SK-N-SH (cell line): ENCODE measurements around the gene PRRT2.

Experiments
- FOSL2 ChIP-seq: IDR thresholded peaks from 2 replicates; pipeline ENCODE4 v1.4.0; 2012; ENCODE audit warnings: low read depth, mild to moderate bottlenecking, moderate library complexity, borderline replicate concordance
- POLR2AphosphoS5 ChIP-seq: IDR thresholded peaks from 2 replicates; pipeline ENCODE4 v1.6.1; 2012; ENCODE audit warnings: low read depth, low read length
- RXRA ChIP-seq: IDR thresholded peaks from 2 replicates; pipeline ENCODE4 v1.4.0; 2012; ENCODE audit warnings: low read depth, mild to moderate bottlenecking, borderline replicate concordance
- SIN3A ChIP-seq: IDR thresholded peaks from 2 replicates; pipeline ENCODE4 v1.6.1; 2012; ENCODE audit warnings: low read depth, mild to moderate bottlenecking, low read length, moderate library complexity, borderline replicate concordance
- TAF1 ChIP-seq: IDR thresholded peaks from 2 replicates; pipeline ENCODE4 v1.6.1; 2012; ENCODE audit warnings: low read depth, mild to moderate bottlenecking, low read length, moderate library complexity, borderline replicate concordance
- TCF12 ChIP-seq: IDR thresholded peaks from 2 replicates; pipeline ENCODE4 v1.4.0; 2012
- TF ChIP-seq, protein P1 (sequence below): fragments of 200-600 bp; sonication (generic); IDR thresholded peaks from 2 replicates; pipeline ENCODE4 v1.6.1; 2017; ENCODE audit warnings: antibody characterized with exemption, mild to moderate bottlenecking, moderate library complexity
- TF ChIP-seq, protein P2 (sequence below): IDR thresholded peaks from 2 replicates; pipeline ENCODE4 v1.4.0; 2012; ENCODE audit warnings: low read depth, borderline replicate concordance
- TF ChIP-seq, protein P3 (sequence below): IDR thresholded peaks from 2 replicates; pipeline ENCODE4 v1.4.0; 2012; ENCODE audit warnings: low read depth

DNA sequence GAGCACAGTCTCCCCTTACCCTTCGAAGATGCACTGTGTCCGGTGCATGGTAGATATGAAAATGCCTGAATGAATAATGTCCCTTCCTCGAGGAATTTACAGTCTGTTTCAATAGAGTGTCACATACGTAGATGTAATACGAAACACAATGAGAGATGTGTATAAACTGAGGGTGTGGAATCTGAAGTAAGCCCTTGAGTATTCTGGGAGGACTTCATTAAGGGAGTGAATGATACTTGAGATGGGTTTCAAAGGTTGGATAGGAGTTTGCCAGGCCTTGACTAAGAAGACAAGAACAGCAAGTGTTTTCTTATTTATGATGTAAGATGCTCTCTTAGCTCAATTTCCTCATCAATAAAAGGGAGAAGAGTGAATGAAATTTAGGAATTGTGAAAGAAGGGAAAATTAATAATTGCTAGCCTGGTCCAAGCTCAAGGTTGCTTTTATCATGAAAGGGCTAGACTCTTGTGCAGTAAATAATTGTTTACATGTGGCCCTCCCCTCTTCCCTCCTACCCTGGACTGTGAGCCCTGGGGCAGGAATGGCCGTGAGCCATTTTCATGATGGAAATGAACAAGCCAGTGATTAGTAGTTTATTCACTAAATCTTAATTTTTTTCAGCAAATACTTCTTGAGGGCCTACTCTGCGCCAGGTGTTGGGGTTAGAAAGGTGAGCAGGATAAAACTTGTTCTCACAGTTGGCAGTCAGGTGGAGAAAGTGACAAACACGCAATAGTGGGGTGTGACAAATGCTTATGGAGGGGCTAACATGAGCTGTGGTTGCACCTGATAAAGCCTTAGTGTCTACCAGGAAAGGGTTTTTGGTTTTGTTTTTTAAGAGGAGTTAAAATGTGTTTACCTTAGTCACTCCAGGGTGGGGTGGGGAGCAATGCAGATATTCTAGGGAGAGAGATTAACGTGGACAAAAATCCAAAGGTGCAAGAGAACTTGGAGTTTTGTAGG is 19.9 kb upstream of the PRRT2 start:
- no peak for TF ChIP-seq TAF1
- TF ChIP-seq, protein P1, sequence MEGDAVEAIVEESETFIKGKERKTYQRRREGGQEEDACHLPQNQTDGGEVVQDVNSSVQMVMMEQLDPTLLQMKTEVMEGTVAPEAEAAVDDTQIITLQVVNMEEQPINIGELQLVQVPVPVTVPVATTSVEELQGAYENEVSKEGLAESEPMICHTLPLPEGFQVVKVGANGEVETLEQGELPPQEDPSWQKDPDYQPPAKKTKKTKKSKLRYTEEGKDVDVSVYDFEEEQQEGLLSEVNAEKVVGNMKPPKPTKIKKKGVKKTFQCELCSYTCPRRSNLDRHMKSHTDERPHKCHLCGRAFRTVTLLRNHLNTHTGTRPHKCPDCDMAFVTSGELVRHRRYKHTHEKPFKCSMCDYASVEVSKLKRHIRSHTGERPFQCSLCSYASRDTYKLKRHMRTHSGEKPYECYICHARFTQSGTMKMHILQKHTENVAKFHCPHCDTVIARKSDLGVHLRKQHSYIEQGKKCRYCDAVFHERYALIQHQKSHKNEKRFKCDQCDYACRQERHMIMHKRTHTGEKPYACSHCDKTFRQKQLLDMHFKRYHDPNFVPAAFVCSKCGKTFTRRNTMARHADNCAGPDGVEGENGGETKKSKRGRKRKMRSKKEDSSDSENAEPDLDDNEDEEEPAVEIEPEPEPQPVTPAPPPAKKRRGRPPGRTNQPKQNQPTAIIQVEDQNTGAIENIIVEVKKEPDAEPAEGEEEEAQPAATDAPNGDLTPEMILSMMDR, result no peak
- no peak for TF ChIP-seq POLR2AphosphoS5
- no peak for TF ChIP-seq RXRA
- TF ChIP-seq, protein P2, sequence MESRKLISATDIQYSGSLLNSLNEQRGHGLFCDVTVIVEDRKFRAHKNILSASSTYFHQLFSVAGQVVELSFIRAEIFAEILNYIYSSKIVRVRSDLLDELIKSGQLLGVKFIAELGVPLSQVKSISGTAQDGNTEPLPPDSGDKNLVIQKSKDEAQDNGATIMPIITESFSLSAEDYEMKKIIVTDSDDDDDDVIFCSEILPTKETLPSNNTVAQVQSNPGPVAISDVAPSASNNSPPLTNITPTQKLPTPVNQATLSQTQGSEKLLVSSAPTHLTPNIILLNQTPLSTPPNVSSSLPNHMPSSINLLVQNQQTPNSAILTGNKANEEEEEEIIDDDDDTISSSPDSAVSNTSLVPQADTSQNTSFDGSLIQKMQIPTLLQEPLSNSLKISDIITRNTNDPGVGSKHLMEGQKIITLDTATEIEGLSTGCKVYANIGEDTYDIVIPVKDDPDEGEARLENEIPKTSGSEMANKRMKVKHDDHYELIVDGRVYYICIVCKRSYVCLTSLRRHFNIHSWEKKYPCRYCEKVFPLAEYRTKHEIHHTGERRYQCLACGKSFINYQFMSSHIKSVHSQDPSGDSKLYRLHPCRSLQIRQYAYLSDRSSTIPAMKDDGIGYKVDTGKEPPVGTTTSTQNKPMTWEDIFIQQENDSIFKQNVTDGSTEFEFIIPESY, result no peak
- no peak for TF ChIP-seq TCF12
- no peak for TF ChIP-seq SIN3A
- TF ChIP-seq, protein P3, sequence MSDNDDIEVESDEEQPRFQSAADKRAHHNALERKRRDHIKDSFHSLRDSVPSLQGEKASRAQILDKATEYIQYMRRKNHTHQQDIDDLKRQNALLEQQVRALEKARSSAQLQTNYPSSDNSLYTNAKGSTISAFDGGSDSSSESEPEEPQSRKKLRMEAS, result no peak
- no peak for TF ChIP-seq FOSL2
